ENCODE data around the gene SH2D6. TPM values are rescaled to one million over a fixed set of nuclear protein-coding genes. Genes with fewer than 3 reads are reported as not detected.
"Not testable (repeated sequence)": the region's sequence is repeated elsewhere in the genome, so short reads cannot be mapped to it uniquely, and the experiment has no call there.

Gene SH2D6
- total and polyA plus RNA-seq, 11 donors, result not detected

GRCh38 chr2:85439025-85439472, 20.5 kb downstream of the SH2D6 start:
- Histone ChIP-seq H3K36me3 (no peaks in the 10 kb centered on the region), H3K27me3 (no peaks in the 10 kb centered on the region), H3K4me1 (peaks cover 13 to 51% (median 33%) of the 10 kb centered on the region in 12 donors), H3K27ac (peak overlapping the region in 11 of 12 donors; percentile 91 to 99 (median 95)), H3K4me3 (no peak overlapping the region), H3K9me3 (no peaks in the 10 kb centered on the region)
- no peak for TF ChIP-seq CTCF (IDR thresholded peaks at IDR 0.05)
- TF ChIP-seq POLR2A (IDR thresholded peaks at IDR 0.05), result no peak
- ATAC-seq (no peak), DNase-seq (no peak)
- intact Hi-C loops (cut with DNase I), result loop anchor here in 3 of 10 donors (5.0 kb wide), 2 partner anchors 58 to 98 kb away; partner anchors contain the start of gene MAT2A (in 2 of the 3)
- WGBS, 4 donors, result 80 to 89% (median 82%) methylated on average over 6 of the region's 6 CpGs

- ATAC-seq, DNase-seq, H3K36me3 ChIP-seq, H3K9me3 ChIP-seq, H3K27me3 ChIP-seq, H3K4me3 ChIP-seq: not testable (repeated sequence)
- Histone ChIP-seq H3K27ac (peak overlapping the region in 2 of 12 donors; percentile 97 to 98), H3K4me1 (peaks cover 13 to 47% (median 28%) of the 10 kb centered on the region in 12 donors)
- WGBS, 4 donors, result 91 to 95% (median 94%) methylated on average over 9 of the region's 9 CpGs
- intact Hi-C loops (cut with DNase I), result loop anchor here in 3 of 10 donors (5.0 kb wide), 2 partner anchors 58 to 98 kb away; partner anchors contain the start of gene MAT2A (in 2 of the 3)
Measured at GRCh38 chr2:85439569-85439968, 21.1 kb downstream of the SH2D6 start.

- Histone ChIP-seq H3K4me3 (no peak overlapping the region), H3K36me3 (no peaks in the 10 kb centered on the region), H3K4me1 (peaks cover 12 to 45% (median 27%) of the 10 kb centered on the region in 12 donors), H3K27ac (no peak overlapping the region), H3K9me3 (no peaks in the 10 kb centered on the region), H3K27me3 (no peaks in the 10 kb centered on the region)
- ATAC-seq (no peak), DNase-seq (no peak)
- 92 to 98% (median 94%) methylated on average over 7 of the region's 7 CpGs for WGBS, 4 donors
- no peak for TF ChIP-seq POLR2A (IDR thresholded peaks at IDR 0.05)
- no peak for TF ChIP-seq CTCF (IDR thresholded peaks at IDR 0.05)
- intact Hi-C loops (cut with DNase I), result loop anchor here in 4 of 10 donors (5.0 to 10.0 kb wide), 3 partner anchors 55 to 97 kb away; partner anchors contain the start of gene MAT2A (in 2 of the 4)
Measured at GRCh38 chr2:85439986-85440385, 21.5 kb downstream of the SH2D6 start.

- DNase-seq (no peak), ATAC-seq (no peak)
- no peak overlapping the region for H3K4me3 ChIP-seq
- peaks cover 11 to 45% (median 24%) of the 10 kb centered on the region in 12 donors for H3K4me1 ChIP-seq
- no peak overlapping the region for H3K27ac ChIP-seq
- intact Hi-C loops (cut with DNase I), result loop anchor here in 1 of 10 donors (10.0 kb wide), 1 partner anchor 54 kb away; no protein-coding TSS in a partner anchor
- no peaks in the 10 kb centered on the region for H3K27me3 ChIP-seq
- WGBS, 4 donors, result 93 to 96% (median 94%) methylated on average over 5 of the region's 5 CpGs
- no peaks in the 10 kb centered on the region for H3K9me3 ChIP-seq
- no peaks in the 10 kb centered on the region for H3K36me3 ChIP-seq
- TF ChIP-seq CTCF (IDR thresholded peaks at IDR 0.05) (no peak), POLR2A (IDR thresholded peaks at IDR 0.05) (no peak)
Measured at GRCh38 chr2:85440729-85441128, 22.2 kb downstream of the SH2D6 start.

Data from heart left ventricle (tissue), 16 donors.